Measurements from ENCODE around the gene TMC8.
"Not testable (repeated sequence)": the region's sequence is repeated elsewhere in the genome, so short reads cannot be mapped to it uniquely, and the experiment has no call there.

The TMC8 gene

DNA sequence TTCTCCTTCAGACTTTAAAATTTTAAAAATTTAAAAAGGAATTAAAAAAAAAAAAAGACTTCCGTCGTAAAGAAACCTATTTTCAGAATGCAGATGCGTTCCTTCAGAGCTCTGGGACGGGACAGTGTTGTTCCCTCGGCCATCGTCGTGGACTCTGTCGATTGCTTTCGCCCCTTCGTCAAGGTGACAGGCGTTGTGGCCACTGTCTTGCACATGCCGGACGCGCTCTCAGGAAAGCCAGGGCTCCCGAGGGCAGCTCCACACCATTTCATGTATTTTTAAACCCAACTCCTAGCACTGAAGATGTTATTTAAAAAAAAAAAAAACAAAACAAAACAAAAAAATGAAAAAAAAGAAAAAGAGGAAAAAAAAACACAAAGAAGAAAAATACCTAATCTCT is 24.4 kb upstream of the TMC8 start:
- Mint-ChIP-seq H3K36me3 (peaks cover 47% of the 10 kb centered on the region), H3K4me1 (peaks cover 24% of the 10 kb centered on the region), H3K4me3 (no peak overlapping the region), H3K9me3 (no peaks in the 10 kb centered on the region), H3K27me3 (no peaks in the 10 kb centered on the region), H3K27ac (no peak overlapping the region)
- no peak for ATAC-seq

DNA sequence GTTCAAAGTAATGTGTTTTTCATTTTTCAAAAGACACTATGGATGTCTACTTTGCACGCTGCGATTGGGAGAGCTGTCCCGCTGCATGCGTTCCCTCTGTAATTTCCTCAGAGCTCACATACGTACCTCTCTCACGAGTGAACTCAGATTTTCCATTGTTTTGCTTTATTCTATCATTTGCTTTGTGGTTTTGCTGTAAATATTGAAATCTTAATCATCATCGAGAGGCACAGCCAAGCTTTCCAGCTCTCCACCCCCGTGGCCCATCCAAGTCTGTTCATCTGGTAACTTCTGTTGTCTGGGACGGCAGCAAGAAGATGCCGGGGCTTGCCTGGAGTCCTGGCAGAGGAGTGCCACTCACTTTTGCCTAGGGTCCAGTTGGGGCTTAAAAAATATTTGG is 23.1 kb upstream of the TMC8 start:
- Mint-ChIP-seq H3K27me3 (no peaks in the 10 kb centered on the region), H3K36me3 (peaks cover 40% of the 10 kb centered on the region), H3K4me3 (no peak overlapping the region), H3K4me1 (peaks cover 27% of the 10 kb centered on the region), H3K9me3 (no peaks in the 10 kb centered on the region), H3K27ac (no peak overlapping the region)
- no peak for ATAC-seq

DNA sequence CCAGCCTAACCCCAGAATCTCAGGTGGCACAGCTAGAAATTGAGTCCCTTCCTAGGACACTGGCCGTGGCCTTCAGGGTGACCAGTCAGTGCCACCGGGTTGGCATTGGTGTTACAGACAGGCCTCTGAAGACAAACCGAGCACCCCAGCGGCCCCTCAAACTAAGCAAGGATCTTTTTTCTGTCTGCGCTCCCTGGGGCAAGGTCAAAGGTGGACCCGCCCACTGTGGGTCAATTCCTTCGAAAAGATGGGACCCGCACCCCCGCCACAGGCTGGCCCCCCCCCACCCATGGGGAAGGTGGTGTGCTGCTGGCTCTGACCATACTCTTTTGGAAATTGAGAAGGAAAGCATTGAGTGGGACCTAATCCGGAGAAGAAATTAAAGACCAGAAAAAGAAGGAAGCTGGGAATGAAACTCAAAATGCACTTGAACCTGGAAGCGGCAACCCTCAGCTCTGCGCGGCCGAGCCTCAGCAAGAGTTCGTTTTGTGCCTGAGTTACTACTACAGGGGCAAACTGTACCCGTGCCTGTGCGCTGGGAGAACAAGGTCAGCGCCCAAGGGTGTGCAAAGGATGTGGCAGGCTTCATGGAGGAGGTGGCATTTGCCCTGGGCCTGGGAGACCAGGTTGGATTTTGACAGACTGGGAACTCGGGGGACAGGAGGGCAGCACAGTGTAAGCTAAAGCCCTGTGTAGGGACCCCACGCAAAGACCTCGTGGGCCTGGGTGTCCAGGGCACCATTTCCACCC is 22.4 kb upstream of the TMC8 start:
- Mint-ChIP-seq H3K27ac (peak overlapping the region; percentile 64), H3K4me1 (peaks cover 34% of the 10 kb centered on the region), H3K9me3 (no peaks in the 10 kb centered on the region), H3K36me3 (peaks cover 41% of the 10 kb centered on the region), H3K27me3 (no peaks in the 10 kb centered on the region), H3K4me3 (no peak overlapping the region)
- ATAC-seq, result no peak

DNA sequence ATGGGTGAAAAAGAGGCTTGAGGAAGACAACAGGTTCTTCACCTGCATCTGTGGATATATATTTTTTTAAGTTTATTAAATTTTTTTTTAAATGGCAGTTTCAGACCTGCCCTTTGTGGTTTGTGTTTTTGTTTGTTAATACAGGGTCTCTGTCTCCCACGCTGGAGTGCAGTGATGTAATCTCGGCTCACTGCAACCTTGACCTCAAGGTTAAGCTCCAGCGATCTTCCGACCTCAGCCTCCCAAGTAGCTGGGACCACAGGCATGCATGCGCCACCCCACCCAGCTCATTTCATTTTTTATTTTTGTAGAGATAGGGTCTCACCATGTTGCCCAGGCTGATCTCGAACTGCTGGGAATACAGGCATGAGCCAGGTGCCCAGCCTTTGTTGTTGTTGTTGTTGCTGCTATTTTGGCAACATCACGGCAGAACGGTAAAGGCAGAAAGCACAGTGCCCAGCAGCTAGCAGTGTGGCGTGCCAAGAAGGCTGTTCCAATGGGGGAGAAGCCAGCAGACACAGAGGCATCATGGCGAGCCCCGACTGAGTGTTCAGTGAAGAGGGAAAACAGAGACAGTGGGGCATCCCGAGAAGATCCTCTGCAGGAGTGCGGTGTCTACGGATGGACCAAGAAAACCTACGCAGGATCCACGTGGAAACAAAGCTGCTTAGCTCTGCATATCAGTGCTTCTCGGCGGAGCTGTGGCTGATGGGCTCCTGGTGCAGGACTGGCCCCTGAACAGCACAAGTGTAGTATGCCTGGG is 21.7 kb upstream of the TMC8 start:
- peaks cover 42% of the 10 kb centered on the region for H3K4me1 Mint-ChIP-seq
- H3K9me3 Mint-ChIP-seq, result no peaks in the 10 kb centered on the region
- H3K4me3 Mint-ChIP-seq, result no peak overlapping the region
- H3K36me3 Mint-ChIP-seq, result peaks cover 45% of the 10 kb centered on the region
- ATAC-seq, result no peak
- H3K27me3 Mint-ChIP-seq, result no peaks in the 10 kb centered on the region
- peak overlapping the region; percentile 64 for H3K27ac Mint-ChIP-seq

DNA sequence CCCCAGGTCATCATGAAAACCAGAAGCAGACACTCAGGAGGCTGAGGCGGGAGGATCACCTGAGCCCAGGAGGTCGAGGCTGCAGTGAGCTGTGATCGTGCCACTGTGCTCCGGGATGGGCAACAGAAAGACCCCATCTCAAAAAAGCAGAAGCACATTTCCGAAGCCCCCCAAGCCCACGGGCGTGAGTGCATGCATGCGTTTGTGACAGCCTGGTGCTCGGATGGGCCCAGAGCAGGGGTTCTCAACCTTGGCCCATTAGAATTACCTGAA is 21.1 kb upstream of the TMC8 start:
- Mint-ChIP-seq H3K36me3 (peaks cover 48% of the 10 kb centered on the region), H3K9me3 (no peaks in the 10 kb centered on the region), H3K4me3 (no peak overlapping the region), H3K4me1 (peaks cover 47% of the 10 kb centered on the region), H3K27me3 (no peaks in the 10 kb centered on the region), H3K27ac (no peak overlapping the region)
- ATAC-seq, result no peak

DNA sequence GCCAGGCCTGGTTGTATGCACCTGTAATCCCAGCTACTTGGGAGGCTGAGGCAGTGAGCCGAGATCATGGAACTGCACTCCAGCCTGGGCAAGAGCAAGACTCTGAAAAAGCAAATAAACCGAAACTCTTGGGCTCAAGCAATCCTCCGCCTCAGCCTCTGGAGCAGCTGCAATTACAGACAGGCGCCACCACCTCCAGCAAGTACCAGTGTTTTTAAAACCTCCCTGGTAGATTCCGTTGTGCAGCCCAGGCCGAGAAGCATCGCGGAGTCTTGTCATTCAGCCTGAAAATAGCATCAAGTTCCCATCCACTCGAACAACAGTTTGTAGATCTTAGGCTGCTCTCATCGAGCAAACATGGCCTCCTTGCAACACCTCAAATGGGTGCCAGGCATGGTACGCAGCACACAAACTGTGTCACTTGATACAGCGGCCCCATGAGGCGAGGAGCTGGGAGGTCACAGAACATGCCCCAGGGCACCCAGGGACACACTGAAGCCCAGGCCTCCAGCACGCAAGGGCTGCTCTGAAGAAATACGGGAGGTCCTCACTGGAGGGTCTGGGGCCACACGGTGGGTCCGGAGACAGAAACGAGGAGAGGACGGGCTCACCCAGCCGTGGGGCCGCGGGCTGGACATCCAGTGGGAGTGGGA is 20.1 kb upstream of the TMC8 start:
- Mint-ChIP-seq H3K9me3 (no peaks in the 10 kb centered on the region), H3K27ac (peak overlapping the region; percentile 66), H3K36me3 (peaks cover 59% of the 10 kb centered on the region), H3K27me3 (no peaks in the 10 kb centered on the region), H3K4me3 (no peak overlapping the region), H3K4me1 (peaks cover 55% of the 10 kb centered on the region)
- ATAC-seq, result no peak

DNA sequence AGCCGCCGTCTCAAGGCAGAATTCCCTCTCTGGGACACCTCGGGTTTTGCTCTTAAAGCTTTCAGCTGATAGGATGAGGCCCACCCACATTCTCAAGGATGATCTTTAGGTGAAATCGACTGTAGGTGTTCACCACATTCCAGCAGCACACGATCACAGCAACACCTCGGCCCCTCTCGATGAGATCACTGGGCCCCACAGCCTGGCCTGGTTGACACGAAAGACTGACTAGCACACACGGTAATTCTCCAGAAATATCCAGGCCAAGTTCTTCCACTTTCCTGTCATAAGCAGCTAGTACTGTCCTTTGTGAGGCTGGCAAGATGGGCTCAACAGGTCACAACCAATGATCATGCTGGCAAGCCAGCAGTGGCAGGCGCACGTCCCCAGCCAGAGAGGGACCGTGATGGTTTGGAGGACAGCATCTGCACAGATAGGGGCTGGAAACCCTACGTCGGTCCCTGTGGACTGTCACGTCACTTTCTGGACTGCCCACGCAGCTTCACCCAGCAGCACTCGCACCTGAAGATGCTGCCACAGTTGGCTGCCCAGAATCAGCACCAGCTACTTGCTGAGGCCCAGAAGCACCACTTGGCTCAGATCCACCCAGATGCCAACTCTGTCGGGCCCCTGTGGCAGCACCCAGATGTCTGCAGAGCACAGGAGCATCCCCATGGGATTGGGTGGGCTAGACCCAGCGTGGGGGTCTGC is 19.4 kb upstream of the TMC8 start:
- Mint-ChIP-seq H3K27ac (peak overlapping the region; percentile 66), H3K4me1 (peaks cover 55% of the 10 kb centered on the region), H3K27me3 (no peaks in the 10 kb centered on the region), H3K9me3 (no peaks in the 10 kb centered on the region), H3K36me3 (peaks cover 59% of the 10 kb centered on the region), H3K4me3 (no peak overlapping the region)
- ATAC-seq, result no peak

DNA sequence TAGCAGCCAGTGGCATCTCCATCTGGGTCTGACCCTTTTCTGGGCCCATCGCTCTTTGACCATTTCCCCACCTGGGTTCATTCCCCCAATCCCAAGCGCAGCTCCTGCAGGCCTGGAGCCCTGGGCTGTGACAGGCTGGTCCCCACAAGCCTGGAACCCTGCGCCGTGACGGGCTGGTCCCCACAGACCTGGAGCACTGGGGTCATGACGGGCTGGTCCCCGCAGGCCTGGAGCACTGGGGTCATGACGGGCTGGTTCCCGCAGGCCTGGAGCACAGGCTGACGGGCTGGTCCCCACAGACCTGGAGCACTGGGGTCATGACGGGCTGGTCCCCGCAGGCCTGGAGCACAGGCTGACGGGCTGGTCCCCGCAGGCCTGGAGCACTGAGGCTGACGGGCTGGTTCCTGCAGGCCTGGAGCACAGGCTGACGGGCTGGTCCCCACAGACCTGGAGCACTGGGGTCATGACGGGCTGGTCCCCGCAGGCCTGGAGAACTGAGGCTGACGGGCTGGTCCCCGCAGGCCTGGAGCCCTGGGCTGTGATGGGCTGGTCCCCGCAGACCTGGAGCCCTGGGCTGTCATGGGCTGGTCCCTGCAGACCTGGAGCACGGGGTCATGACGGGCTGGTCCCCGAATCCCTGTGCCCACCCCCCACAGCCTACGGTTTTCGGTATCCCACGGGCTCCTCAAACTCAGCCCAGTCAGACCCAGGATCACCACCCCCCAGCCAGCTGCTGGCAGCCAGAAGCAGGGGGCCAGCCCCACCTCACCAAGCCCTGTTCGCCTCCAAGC is 18.6 kb upstream of the TMC8 start:
- H3K27ac Mint-ChIP-seq, result peak overlapping the region; percentile 75
- no peak for ATAC-seq
- no peaks in the 10 kb centered on the region for H3K9me3 Mint-ChIP-seq
- no peak overlapping the region for H3K4me3 Mint-ChIP-seq
- no peaks in the 10 kb centered on the region for H3K27me3 Mint-ChIP-seq
- H3K36me3 Mint-ChIP-seq, result peaks cover 63% of the 10 kb centered on the region
- peaks cover 58% of the 10 kb centered on the region for H3K4me1 Mint-ChIP-seq

DNA sequence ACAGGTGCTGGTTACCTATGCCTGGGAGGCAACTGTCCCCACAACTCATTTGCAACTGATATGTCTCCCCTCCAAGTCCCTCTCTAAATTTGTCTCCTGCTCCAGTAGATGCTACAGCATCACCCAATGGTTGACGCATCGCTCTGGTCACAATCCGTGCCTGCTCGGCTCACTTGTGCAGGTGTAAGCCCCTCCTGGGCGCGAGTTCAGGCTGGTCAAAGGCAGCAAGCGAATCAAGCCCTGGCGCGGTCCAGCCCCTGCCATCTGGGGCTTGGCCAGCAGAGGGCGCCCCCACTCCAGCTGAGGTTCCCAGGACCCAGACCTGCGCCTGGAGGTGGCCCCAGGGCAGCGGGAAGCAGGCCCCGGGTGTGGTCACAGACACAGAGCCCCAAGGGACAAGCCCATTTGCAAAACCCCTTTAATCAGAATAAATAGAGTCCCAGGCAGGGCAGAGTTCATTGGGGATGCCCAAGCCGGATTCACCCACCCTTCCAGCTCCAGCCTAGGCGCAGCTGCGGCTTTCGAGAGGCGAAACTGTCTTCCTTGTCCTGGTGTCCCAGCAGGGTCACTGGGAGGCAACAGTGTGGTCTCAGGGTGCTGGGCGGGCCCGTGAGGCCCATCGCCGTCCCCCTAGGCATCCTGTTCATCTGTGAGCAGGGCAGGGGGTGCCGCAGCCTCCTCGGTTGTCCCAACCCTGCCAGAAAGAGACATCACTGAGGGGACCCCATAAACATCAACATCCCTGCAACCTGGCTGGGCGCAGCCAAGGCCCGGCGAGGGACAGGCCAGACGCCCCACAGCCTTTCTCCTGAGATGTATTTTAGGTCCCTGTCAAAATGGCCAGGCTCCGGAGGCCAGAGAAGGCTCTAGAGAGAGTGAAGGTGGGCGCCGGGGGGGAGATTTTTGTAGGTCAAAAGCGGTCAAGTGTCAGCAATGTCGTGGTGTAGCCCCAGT is 17.8 kb upstream of the TMC8 start:
- H3K27me3 Mint-ChIP-seq, result no peaks in the 10 kb centered on the region
- H3K4me1 Mint-ChIP-seq, result peaks cover 62% of the 10 kb centered on the region
- no peaks in the 10 kb centered on the region for H3K9me3 Mint-ChIP-seq
- peak overlapping the region; percentile 75 for H3K27ac Mint-ChIP-seq
- H3K4me3 Mint-ChIP-seq, result peak overlapping the region; percentile 48
- H3K36me3 Mint-ChIP-seq, result peaks cover 71% of the 10 kb centered on the region
- peak; percentile 86 for ATAC-seq

DNA sequence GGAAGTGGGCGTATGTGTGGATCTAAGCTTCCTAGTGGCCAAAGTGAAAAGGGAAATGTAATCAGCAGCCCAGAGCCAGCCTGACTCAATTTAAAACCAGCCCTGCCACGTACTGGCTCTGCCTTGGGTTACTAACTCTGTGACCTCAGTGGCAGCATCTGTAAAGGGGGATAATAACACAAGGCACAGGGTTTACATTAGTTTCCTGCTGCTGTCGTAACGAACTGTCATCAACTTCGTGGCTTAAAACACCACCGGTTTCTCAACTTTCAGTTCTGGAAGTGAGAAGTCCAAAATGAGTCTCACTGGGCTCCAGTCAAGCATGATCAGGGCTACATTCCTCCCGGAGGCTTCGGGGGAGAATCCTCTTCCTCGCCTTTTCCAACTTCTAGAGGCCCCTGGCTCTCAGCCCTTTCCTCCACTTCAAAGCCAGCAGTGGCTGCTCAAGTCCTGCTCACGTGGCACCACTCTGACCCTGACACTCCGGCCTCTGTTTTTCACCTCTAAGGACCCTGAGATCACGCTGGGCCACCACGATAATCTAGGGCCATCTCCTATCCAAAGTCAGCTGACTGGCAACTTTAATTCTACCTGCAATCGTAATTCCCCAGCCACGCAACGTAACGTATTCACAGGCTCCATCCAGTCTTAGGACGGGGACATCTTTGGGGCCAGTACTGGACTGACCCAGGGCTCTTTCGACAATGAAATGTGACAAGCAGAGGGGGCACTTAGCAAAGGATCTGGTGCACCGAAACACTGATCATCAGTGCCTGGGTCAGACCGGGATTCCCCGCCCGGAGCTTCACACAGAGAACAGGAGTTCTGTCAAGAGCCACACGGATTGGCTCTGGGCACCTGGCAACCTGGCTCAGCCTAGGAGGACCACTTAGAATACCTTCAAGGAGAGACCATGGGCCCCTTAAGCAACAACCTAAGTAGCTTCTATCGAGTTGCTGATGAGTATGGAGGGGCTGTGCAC is 16.5 kb upstream of the TMC8 start:
- peaks cover 64% of the 10 kb centered on the region for H3K36me3 Mint-ChIP-seq
- H3K27ac Mint-ChIP-seq, result peak overlapping the region; percentile 75
- H3K27me3 Mint-ChIP-seq, result no peaks in the 10 kb centered on the region
- ATAC-seq, result peak; percentile 53
- H3K4me3 Mint-ChIP-seq, result peak overlapping the region; percentile 28
- H3K4me1 Mint-ChIP-seq, result peaks cover 56% of the 10 kb centered on the region
- no peaks in the 10 kb centered on the region for H3K9me3 Mint-ChIP-seq

DNA sequence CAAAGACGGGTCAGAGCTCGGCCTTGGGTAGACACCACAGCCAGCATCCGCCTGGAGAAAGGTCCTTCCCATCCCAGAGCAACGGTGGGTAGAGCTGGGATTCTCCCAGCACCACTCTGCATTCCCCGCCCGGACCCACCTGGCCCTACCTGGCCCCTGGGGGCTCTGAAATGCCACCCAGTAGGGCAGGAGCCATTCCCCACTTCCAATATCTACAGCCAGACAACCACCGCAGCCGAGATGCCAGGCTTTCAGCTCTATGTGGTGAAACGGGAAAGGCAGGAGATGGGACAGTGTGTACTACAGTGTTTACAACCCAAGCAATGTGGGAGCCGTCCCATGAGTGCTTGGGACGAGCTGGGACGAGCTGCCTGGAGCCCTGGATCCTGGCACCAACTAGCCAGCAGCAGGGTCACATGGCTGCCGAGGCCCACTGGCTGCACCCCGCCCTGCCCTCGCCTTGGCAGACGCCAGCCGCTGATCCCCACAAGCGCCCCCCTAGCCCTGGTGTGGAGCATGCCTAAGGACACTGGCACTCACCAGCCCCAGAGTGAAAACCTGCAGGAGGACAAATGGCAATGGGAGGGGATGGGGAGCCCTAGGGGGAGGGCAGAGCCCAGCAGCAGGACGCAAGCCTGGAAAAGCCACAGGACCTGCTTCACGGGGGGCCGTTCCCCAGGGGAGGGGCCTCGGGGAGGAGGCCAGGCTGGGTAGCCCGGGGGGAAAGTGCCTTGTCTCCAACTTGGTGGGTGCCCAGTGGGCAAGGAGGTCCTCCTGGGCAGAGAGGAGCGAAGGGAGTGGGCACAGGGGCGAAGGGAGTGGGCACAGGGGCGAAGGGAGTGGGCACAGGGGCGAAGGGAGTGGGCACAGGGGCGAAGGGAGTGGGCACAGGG is 15.5 kb upstream of the TMC8 start:
- ATAC-seq, result no peak
- peaks cover 64% of the 10 kb centered on the region for H3K36me3 Mint-ChIP-seq
- H3K27ac Mint-ChIP-seq, result peak overlapping the region; percentile 75
- H3K9me3 Mint-ChIP-seq, result no peaks in the 10 kb centered on the region
- no peaks in the 10 kb centered on the region for H3K27me3 Mint-ChIP-seq
- H3K4me1 Mint-ChIP-seq, result peaks cover 54% of the 10 kb centered on the region
- H3K4me3 Mint-ChIP-seq, result no peak overlapping the region

DNA sequence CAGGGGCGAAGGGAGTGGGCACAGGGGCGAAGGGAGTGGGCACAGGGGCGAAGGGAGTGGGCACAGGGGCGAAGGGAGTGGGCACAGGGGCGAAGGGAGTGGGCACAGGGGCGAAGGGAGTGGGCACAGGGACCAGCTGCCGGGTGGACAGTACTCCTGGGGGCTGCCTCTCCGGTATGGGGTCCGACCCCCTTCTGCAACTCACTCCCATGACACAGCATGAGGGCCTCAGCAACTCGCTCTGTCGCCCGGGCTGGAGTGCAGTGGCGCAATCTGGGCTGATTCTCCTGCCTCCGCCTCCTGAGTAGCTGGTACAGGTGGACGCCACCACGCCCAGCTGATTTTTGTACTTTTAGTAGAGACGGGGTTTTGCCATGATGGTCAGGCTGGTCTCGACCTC is 14.8 kb upstream of the TMC8 start:
- Mint-ChIP-seq H3K36me3 (peaks cover 64% of the 10 kb centered on the region), H3K4me1 (peaks cover 56% of the 10 kb centered on the region)
- not testable (repeated sequence) for H3K27ac Mint-ChIP-seq, H3K9me3 Mint-ChIP-seq, H3K27me3 Mint-ChIP-seq, H3K4me3 Mint-ChIP-seq, ATAC-seq

Data from stimulated activated memory B cell treated with anti-CD40 and anti-IgM and Interleukin-4, amounts not matched to agents 10 μg/mL and 1 μg/mL and 100 μg/mL, for 72 hours (primary cell).